Tibial artery (tissue), 4 donors: ENCODE results near the gene TYRO3.

Source experiments
- DNase-seq, 2 donors: peaks; one replicate each; pipeline ENCODE4 v3.0.0-alpha.2; 2019
- H3K27ac ChIP-seq, 2 donors: fragments of 200-600 bp; sonication (generic) in 1 of 2; 1 replicate in 1 of 2; 2 replicates in 1 of 2; pipeline ENCODE4 v1.5.1; 2018 to 2019; ENCODE audit warnings: mild to moderate bottlenecking in 1 of 2
- H3K27me3 ChIP-seq, 2 donors: fragments of 200-600 bp; sonication (generic) in 1 of 2; one replicate each; pipeline versions ENCODE4 v1.5.1 to v1.6.0; 2016 to 2019
- H3K36me3 ChIP-seq, 3 donors: fragments of 200-600 bp; sonication (generic) in 2 of 3; one replicate each; pipeline ENCODE4 v1.5.1; 2016 to 2019; ENCODE audit warnings: mild to moderate bottlenecking in 2 of 3
- H3K4me1 ChIP-seq, 4 donors: fragments of 200-600 bp; sonication (generic) in 2 of 4; 1 replicate in 3 of 4; 2 replicates in 1 of 4; pipeline ENCODE4 v1.5.1; 2016 to 2019
- H3K4me3 ChIP-seq, 2 donors: fragments of 200-600 bp; sonication (generic) in 1 of 2; 1 replicate in 1 of 2; 2 replicates in 1 of 2; pipeline ENCODE4 v1.5.1; 2018 to 2019; ENCODE audit warnings: mild to moderate bottlenecking in 2 of 2
- H3K9me3 ChIP-seq, 3 donors: fragments of 200-600 bp; sonication (generic) in 1 of 3; one replicate each; pipeline ENCODE4 v1.5.1; 2016 to 2019
- CTCF ChIP-seq, 2 experiments: fragments of 200-600 bp in 1 of 2; fragments of 450-650 bp in 1 of 2; IDR thresholded peaks; one replicate each; pipeline ENCODE4 v1.5.1; 2017 to 2019; ENCODE audit warnings: antibody characterized with exemption in 2 of 2, mild to moderate bottlenecking in 1 of 2, moderate library complexity in 1 of 2
- intact Hi-C: fragments of 100-400 bp; cut with DNase I; formaldehyde crosslinking; loops from one replicate; pipeline ENCODE4 v1.15.0; 2023; ENCODE audit warnings: low total_unique reads

Gene TYRO3

GRCh38 chr15:41603941-41604911 lies 45.2 kb downstream of the TYRO3 start:
- Histone ChIP-seq H3K27me3 (peaks cover 0 to 3% of the 10 kb centered on the region in 2 donors), H3K4me3 (peak overlapping the region; percentile 27 to 40), H3K36me3 (no peaks in the 10 kb centered on the region), H3K4me1 (peaks cover 0 to 10% (median 5%) of the 10 kb centered on the region in 4 donors), H3K9me3 (no peaks in the 10 kb centered on the region), H3K27ac (peak overlapping the region in 1 of 2 donors; percentile 7)
- intact Hi-C loops = no loop called here
- peak; percentile 69 to 76 for DNase-seq
- TF ChIP-seq CTCF (IDR thresholded peaks at IDR 0.05) = peak; percentile 78 to 84

GRCh38 chr15:41605566-41605965 lies 46.6 kb downstream of the TYRO3 start:
- no peak for DNase-seq
- Histone ChIP-seq H3K4me3 (no peak overlapping the region), H3K27me3 (peaks cover 0 to under 1% of the 10 kb centered on the region in 2 donors), H3K4me1 (peaks cover 0 to 10% (median 5%) of the 10 kb centered on the region in 4 donors), H3K9me3 (no peaks in the 10 kb centered on the region), H3K27ac (no peak overlapping the region), H3K36me3 (no peaks in the 10 kb centered on the region)
- TF ChIP-seq CTCF (IDR thresholded peaks at IDR 0.05) = no peak
- intact Hi-C loops = no loop called here

GRCh38 chr15:41606997-41607396 lies 48.0 kb downstream of the TYRO3 start:
- no peak for DNase-seq

GRCh38 chr15:41609123-41609522 lies 50.1 kb downstream of the TYRO3 start:
- no peaks in the 10 kb centered on the region for H3K27me3 ChIP-seq
- H3K36me3 ChIP-seq = no peaks in the 10 kb centered on the region
- no peak for DNase-seq
- no peak overlapping the region for H3K27ac ChIP-seq
- no peak for TF ChIP-seq CTCF (IDR thresholded peaks at IDR 0.05)
- peaks cover 0 to 6% (median 2%) of the 10 kb centered on the region in 4 donors for H3K4me1 ChIP-seq
- intact Hi-C loops = no loop called here
- no peak overlapping the region for H3K4me3 ChIP-seq
- no peaks in the 10 kb centered on the region for H3K9me3 ChIP-seq

More at GRCh38 chr15:41606997-41607396, 48.0 kb downstream of the TYRO3 start:
- no peaks in the 10 kb centered on the region for H3K27me3 ChIP-seq
- TF ChIP-seq CTCF (IDR thresholded peaks at IDR 0.05) = no peak
- H3K27ac ChIP-seq = no peak overlapping the region
- intact Hi-C loops = no loop called here
- H3K4me1 ChIP-seq = peaks cover 0 to 10% (median 5%) of the 10 kb centered on the region in 4 donors
- H3K36me3 ChIP-seq = no peaks in the 10 kb centered on the region
- no peak overlapping the region for H3K4me3 ChIP-seq
- H3K9me3 ChIP-seq = no peaks in the 10 kb centered on the region

GRCh38 chr15:41610048-41610447 lies 51.0 kb downstream of the TYRO3 start:
- TF ChIP-seq CTCF (IDR thresholded peaks at IDR 0.05) = no peak
- DNase-seq = no peak
- Histone ChIP-seq H3K36me3 (no peaks in the 10 kb centered on the region), H3K27ac (no peak overlapping the region), H3K9me3 (no peaks in the 10 kb centered on the region), H3K27me3 (no peaks in the 10 kb centered on the region), H3K4me3 (no peak overlapping the region), H3K4me1 (no peaks in the 10 kb centered on the region)
- intact Hi-C loops = no loop called here
